ENCODE data around the gene IVNS1ABP.
"Not testable (repeated sequence)": the region's sequence is repeated elsewhere in the genome, so short reads cannot be mapped to it uniquely, and the experiment has no call there.

IVNS1ABP gene

GRCh38 chr1:185291652-185292051, 25.4 kb downstream of the IVNS1ABP start:
- no peak for DNase-seq

- no peak for DNase-seq
These were observed 25.9 kb downstream of the IVNS1ABP start for GRCh38 chr1:185291159-185291558.

GRCh38 chr1:185289880-185290279, 27.2 kb downstream of the IVNS1ABP start:
- no peak for DNase-seq

- no peak for DNase-seq
These were observed 28.6 kb downstream of the IVNS1ABP start for GRCh38 chr1:185288435-185288834.

GRCh38 chr1:185287451-185287850, 29.6 kb downstream of the IVNS1ABP start:
- no peak for DNase-seq

GRCh38 chr1:185284533-185285276, 32.3 kb downstream of the IVNS1ABP start:
- DNase-seq = no peak

- DNase-seq = no peak
These were observed 32.9 kb downstream of the IVNS1ABP start for GRCh38 chr1:185284116-185284515.

- DNase-seq = no peak
These were observed 35.8 kb downstream of the IVNS1ABP start for GRCh38 chr1:185281245-185281644.

GRCh38 chr1:185280589-185280988, 36.5 kb downstream of the IVNS1ABP start:
- no peak for DNase-seq

- no peak for DNase-seq
These were observed 37.5 kb downstream of the IVNS1ABP start for GRCh38 chr1:185279571-185279970.

- DNase-seq = no peak
These were observed 45.1 kb downstream of the IVNS1ABP start for GRCh38 chr1:185271921-185272320.

GRCh38 chr1:185268352-185268751, 48.7 kb downstream of the IVNS1ABP start:
- no peak for DNase-seq

GRCh38 chr1:185267701-185268100, 49.3 kb downstream of the IVNS1ABP start:
- no peak for DNase-seq

- DNase-seq = no peak
These were observed 49.7 kb downstream of the IVNS1ABP start for GRCh38 chr1:185267301-185267700.

- DNase-seq = no peak
These were observed 51.7 kb downstream of the IVNS1ABP start for GRCh38 chr1:185265314-185265713.

GRCh38 chr1:185263780-185264179, 53.3 kb downstream of the IVNS1ABP start:
- DNase-seq = no peak

- DNase-seq = no peak
These were observed 53.8 kb downstream of the IVNS1ABP start for GRCh38 chr1:185263292-185263691.

- DNase-seq = no peak
These were observed 54.9 kb downstream of the IVNS1ABP start for GRCh38 chr1:185262151-185262550.

GRCh38 chr1:185260611-185261010, 56.4 kb downstream of the IVNS1ABP start:
- DNase-seq = no peak

GRCh38 chr1:185258676-185259075, 58.4 kb downstream of the IVNS1ABP start:
- no peak for DNase-seq

GRCh38 chr1:185257950-185258208, 59.2 kb downstream of the IVNS1ABP start:
- DNase-seq = no peak

- DNase-seq = not testable (repeated sequence)
These were observed 59.7 kb downstream of the IVNS1ABP start for GRCh38 chr1:185257116-185257949.

GRCh38 chr1:185255595-185255994, 61.4 kb downstream of the IVNS1ABP start:
- DNase-seq = not testable (repeated sequence)

GRCh38 chr1:185252404-185252803, 64.6 kb downstream of the IVNS1ABP start:
- DNase-seq = not testable (repeated sequence)

Data from femur (tissue), 1 donor.